ENCODE measurements around the gene TTC27.

Gene TTC27

DNA sequence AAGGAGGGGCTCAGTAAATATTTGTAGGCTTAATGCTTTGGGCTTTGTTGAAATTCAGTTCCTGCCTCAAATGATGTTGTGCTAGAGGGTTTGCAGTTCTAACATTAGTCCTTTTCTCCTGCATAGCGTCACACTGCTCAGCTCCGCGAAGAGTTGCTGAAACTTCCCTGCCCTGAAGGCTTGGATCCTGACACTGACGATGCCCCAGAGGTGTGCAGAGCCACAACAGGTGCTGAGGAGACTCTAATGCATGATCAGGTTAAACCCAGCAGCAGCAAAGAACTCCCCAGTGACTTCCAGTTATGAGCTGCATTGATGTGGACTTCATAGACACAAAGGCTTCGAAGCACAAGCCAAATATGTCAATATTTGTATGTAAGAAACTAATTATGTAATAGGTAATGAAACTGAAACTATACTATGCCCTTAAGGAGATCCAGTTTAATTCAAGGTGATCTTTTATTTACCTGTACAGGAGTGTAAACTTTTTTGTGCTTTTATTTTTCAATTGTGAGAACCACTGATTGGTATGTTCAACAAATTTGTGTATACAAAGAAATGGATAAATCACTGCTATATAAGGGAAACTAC is 10.2 kb upstream of the TTC27 start:
- H3K27ac ChIP-seq, result peak overlapping the region; percentile 69
- no peak for TF ChIP-seq ZFX (IDR thresholded peaks at IDR 0.05; ENCODE audit: borderline replicate concordance)
- TF ChIP-seq, protein P1, sequence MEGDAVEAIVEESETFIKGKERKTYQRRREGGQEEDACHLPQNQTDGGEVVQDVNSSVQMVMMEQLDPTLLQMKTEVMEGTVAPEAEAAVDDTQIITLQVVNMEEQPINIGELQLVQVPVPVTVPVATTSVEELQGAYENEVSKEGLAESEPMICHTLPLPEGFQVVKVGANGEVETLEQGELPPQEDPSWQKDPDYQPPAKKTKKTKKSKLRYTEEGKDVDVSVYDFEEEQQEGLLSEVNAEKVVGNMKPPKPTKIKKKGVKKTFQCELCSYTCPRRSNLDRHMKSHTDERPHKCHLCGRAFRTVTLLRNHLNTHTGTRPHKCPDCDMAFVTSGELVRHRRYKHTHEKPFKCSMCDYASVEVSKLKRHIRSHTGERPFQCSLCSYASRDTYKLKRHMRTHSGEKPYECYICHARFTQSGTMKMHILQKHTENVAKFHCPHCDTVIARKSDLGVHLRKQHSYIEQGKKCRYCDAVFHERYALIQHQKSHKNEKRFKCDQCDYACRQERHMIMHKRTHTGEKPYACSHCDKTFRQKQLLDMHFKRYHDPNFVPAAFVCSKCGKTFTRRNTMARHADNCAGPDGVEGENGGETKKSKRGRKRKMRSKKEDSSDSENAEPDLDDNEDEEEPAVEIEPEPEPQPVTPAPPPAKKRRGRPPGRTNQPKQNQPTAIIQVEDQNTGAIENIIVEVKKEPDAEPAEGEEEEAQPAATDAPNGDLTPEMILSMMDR (IDR thresholded peaks at IDR 0.05), result no peak

DNA sequence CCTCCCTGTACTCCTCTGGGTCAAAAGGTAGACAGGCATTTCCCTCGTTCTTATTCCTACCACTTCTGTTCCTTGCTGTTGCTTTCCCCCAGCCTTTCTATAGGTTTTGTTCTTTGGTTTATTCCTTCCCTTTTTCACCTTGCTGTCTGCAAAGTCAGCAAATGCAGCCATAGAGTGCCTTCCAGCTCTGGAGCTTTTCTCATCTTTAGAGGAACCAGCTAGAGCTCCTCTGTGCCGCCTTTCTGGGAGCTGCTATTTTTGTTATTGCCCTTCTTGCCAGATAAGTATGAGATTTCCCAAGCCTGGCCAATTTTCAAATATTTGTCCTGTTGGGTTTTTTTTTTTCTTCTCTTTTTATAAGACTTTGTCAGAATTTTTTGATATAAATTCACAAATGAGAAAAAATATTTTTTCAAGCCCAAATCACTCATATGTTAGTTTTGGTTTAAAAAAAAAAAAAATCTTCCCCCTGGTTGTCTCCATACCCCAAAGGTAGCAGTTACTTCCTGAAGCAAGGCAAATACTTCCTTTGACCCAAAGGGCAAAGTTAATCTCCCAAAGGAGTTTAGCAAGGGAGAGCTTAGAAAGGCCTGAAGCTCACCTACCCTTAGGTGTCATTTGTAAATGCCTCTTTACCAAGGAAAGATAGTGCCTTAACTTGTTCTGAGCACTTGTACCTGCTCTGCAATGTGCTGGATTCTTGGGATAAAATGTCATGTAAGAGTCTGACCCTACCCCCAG is 5.1 kb upstream of the TTC27 start:
- TF ChIP-seq, protein P1 (IDR thresholded peaks at IDR 0.05), result no peak
- TF ChIP-seq ZFX (IDR thresholded peaks at IDR 0.05; ENCODE audit: borderline replicate concordance), result no peak

DNA sequence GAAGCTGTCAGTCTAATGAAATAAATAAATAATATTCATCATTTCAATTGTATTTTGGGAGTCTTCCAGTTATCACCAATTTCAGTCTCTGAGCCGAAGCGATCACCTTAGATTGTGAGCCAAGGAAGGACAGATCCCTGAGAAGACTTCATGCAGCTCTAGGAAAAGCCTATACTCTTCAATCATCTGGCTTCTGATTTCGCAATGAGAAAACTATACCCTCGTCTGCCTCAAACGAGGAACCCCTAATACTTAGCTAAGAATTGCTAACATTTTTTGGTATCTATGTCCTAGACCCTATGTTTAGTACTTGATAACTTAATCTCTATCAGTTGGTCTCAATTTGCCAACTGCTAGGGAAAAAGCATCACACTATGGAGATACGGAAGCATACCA is 4.5 kb upstream of the TTC27 start:
- no peak overlapping the region for H3K27ac ChIP-seq
- TF ChIP-seq ZFX (IDR thresholded peaks at IDR 0.05; ENCODE audit: borderline replicate concordance), result no peak
- TF ChIP-seq, protein P1 (IDR thresholded peaks at IDR 0.05), result no peak

More for the DNA sequence above, 5.1 kb upstream of the TTC27 start:
- H3K27ac ChIP-seq, result no peak overlapping the region

GRCh38 chr2:32624812-32625211 is 3.0 kb upstream of the TTC27 start:
- H3K27ac ChIP-seq, result no peak overlapping the region
- TF ChIP-seq, protein P1 (IDR thresholded peaks at IDR 0.05), result no peak
- no peak for TF ChIP-seq ZFX (IDR thresholded peaks at IDR 0.05; ENCODE audit: borderline replicate concordance)

- TF ChIP-seq ZFX (IDR thresholded peaks at IDR 0.05; ENCODE audit: borderline replicate concordance), result no peak
- TF ChIP-seq, protein P1 (IDR thresholded peaks at IDR 0.05), result no peak
- no peak overlapping the region for H3K27ac ChIP-seq
Measured at GRCh38 chr2:32626639-32627221, 1.1 kb upstream of the TTC27 start.

GRCh38 chr2:32627441-32627813 is 423 bp upstream of the TTC27 start:
- no peak for TF ChIP-seq ZFX (IDR thresholded peaks at IDR 0.05; ENCODE audit: borderline replicate concordance)
- peak overlapping the region; percentile 56 for H3K27ac ChIP-seq

DNA sequence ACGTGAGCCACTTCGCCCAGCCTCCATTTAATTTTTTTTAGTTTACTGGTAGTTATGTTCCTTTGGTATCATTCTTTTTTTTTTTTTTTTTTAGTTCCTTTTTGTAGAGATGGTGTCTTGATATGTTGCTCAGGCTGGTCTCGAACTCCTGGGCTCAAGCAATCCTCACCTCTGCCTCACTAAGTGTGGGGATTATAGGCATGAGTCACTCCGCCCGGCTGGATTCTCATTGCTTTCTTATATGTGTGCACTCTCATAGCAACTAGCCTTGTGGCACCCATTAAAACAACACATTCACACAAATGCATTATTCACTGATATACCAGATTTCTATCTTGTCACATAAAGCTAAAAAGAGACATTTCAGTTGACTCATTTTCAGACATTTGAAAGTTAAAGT is 4.2 kb downstream of the TTC27 start:
- TF ChIP-seq, protein P1 (IDR thresholded peaks at IDR 0.05), result no peak
- no peak for TF ChIP-seq ZFX (IDR thresholded peaks at IDR 0.05; ENCODE audit: borderline replicate concordance)
- no peak overlapping the region for H3K27ac ChIP-seq

Data from 22Rv1 (cell line).